OCI-LY1 (cell line): ENCODE results near the gene TBX21.

Source experiments
- CTCF ChIP-seq: fragments of 200-600 bp; sonication (generic), shearing (Covaris generic); IDR thresholded peaks from 2 replicates; pipeline ENCODE4 v1.5.1; 2017; ENCODE audit warnings: mild to moderate bottlenecking, antibody characterized with exemption, low read length, moderate library complexity, mixed read lengths
- EZH2 ChIP-seq: fragments of 200-600 bp; sonication (generic), shearing (Covaris generic); IDR thresholded peaks from 2 replicates; pipeline ENCODE4 v1.8.0; 2017; ENCODE audit warnings: borderline replicate concordance, mixed run types, mild to moderate bottlenecking, antibody characterized with exemption, low read length, moderate library complexity, mixed read lengths

- TF ChIP-seq CTCF: no peak
- TF ChIP-seq EZH2: no peak
These were observed 14.9 kb upstream of the TBX21 start for GRCh38 chr17:47717979-47718621.
